KMS-11 (cell line): Measurements from ENCODE around the gene TSPYL4.

Experiments used
- H2AFZ ChIP-seq: fragments of 200-600 bp; sonication (generic); 2 replicates; pipeline ENCODE4 v1.6.1; 2016; ENCODE audit warnings: antibody characterized with exemption, mixed run types, low read depth
- H3K27ac ChIP-seq: fragments of 200-600 bp; sonication (generic); 2 replicates; pipeline ENCODE4 v1.6.1; 2016; ENCODE audit warnings: mild to moderate bottlenecking, mixed run types
- H3K27me3 ChIP-seq: fragments of 200-600 bp; sonication (generic); 2 replicates; pipeline ENCODE4 v1.6.1; 2017; ENCODE audit warnings: mild to moderate bottlenecking, low read depth, mixed run types, moderate library complexity; ENCODE audit not compliant: insufficient read depth
- H3K36me3 ChIP-seq: fragments of 200-600 bp; sonication (generic); 2 replicates; pipeline ENCODE4 v1.6.1; 2017; ENCODE audit warnings: mild to moderate bottlenecking, mixed run types; ENCODE audit not compliant: insufficient read depth
- H3K4me1 ChIP-seq: fragments of 200-600 bp; sonication (generic); 2 replicates; pipeline ENCODE4 v1.6.1; 2016; ENCODE audit warnings: mild to moderate bottlenecking, low read depth, mixed run types; ENCODE audit not compliant: poor library complexity, severe bottlenecking
- H3K4me2 ChIP-seq: fragments of 200-600 bp; sonication (generic); 2 replicates; pipeline ENCODE4 v1.7.0; 2016; ENCODE audit warnings: mild to moderate bottlenecking, mixed run types
- H3K4me3 ChIP-seq: fragments of 200-600 bp; sonication (generic); IDR thresholded peaks from 2 replicates; pipeline ENCODE4 v1.6.1; 2017; ENCODE audit warnings: low read depth, low read length, mixed read lengths; ENCODE audit not compliant: insufficient read depth
- H3K79me2 ChIP-seq: fragments of 200-600 bp; sonication (generic); 2 replicates; pipeline ENCODE4 v1.6.1; 2016; ENCODE audit warnings: low read depth, mixed run types; ENCODE audit not compliant: insufficient read depth
- H3K9ac ChIP-seq: fragments of 200-600 bp; sonication (generic); 2 replicates; pipeline ENCODE4 v1.6.1; 2016; ENCODE audit warnings: mild to moderate bottlenecking, mixed run types
- H4K20me1 ChIP-seq: fragments of 200-600 bp; sonication (generic); 2 replicates; pipeline ENCODE4 v1.6.1; 2016; ENCODE audit warnings: mild to moderate bottlenecking, mixed run types; ENCODE audit not compliant: insufficient read depth
- CTCF ChIP-seq: fragments of 200-600 bp; sonication (generic); conservative IDR thresholded peaks from 2 replicates; pipeline ENCODE4 v1.6.1; 2017; ENCODE audit warnings: low read depth, mild to moderate bottlenecking, antibody characterized with exemption, low read length, moderate library complexity, mixed read lengths

The TSPYL4 gene

DNA sequence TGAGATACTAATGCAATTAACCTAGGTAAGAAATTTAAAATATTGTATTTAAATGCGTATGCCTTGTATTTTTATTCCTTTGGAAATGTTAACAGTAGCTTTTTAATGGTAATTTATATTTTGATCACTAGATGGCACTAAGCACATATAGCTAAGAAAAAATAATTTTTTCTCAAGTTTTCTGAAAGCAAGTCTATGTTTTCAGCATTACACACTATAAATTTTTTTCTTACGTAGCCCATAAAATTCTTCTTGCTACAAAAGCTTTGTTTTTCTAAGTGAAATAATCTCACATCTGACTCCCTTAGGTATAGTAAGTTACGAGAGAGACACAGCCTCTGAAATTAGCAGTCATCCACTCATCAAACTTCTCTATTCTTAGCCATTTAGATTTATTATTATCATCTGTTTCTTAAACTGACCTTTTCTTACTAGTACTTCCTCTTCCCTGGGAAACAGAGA is 35.7 kb downstream of the TSPYL4 start:
- H3K4me2 ChIP-seq, result no peak overlapping the region
- H3K4me1 ChIP-seq, result no peaks in the 10 kb centered on the region
- H4K20me1 ChIP-seq, result no peaks in the 10 kb centered on the region
- no peak overlapping the region for H3K9ac ChIP-seq
- no peaks in the 10 kb centered on the region for H3K27me3 ChIP-seq
- no peaks in the 10 kb centered on the region for H3K36me3 ChIP-seq
- H3K27ac ChIP-seq, result no peak overlapping the region
- no peak overlapping the region for H3K4me3 ChIP-seq
- TF ChIP-seq CTCF, result peak; percentile 42; the same call in 1 of the 2 replicates
- H2AFZ ChIP-seq, result no peak overlapping the region
- H3K79me2 ChIP-seq, result no peaks in the 10 kb centered on the region

DNA sequence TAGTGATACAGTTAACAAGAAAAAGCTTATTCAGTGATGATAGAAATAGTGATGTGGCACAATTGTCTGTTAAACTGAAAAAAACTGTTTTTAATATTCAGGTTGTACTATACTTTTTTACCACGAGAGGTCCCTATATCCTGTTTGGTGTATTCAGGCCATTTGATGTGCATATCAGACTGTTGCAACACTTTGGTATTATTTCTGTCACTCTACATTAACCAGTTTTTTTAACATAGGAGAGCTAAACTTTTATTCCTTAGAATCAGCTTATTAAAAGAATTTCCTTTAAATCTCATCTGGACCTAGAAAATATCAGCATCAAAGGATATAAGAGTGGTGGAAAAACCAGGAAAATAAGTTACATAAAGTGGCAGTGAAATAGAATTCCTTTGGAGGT is 36.8 kb downstream of the TSPYL4 start:
- no peaks in the 10 kb centered on the region for H4K20me1 ChIP-seq
- no peak overlapping the region for H3K27ac ChIP-seq
- H3K4me3 ChIP-seq, result no peak overlapping the region
- no peaks in the 10 kb centered on the region for H3K36me3 ChIP-seq
- H2AFZ ChIP-seq, result no peak overlapping the region
- H3K27me3 ChIP-seq, result no peaks in the 10 kb centered on the region
- no peak overlapping the region for H3K9ac ChIP-seq
- TF ChIP-seq CTCF, result peak; percentile 49
- no peak overlapping the region for H3K4me2 ChIP-seq
- no peaks in the 10 kb centered on the region for H3K4me1 ChIP-seq
- H3K79me2 ChIP-seq, result no peaks in the 10 kb centered on the region

DNA sequence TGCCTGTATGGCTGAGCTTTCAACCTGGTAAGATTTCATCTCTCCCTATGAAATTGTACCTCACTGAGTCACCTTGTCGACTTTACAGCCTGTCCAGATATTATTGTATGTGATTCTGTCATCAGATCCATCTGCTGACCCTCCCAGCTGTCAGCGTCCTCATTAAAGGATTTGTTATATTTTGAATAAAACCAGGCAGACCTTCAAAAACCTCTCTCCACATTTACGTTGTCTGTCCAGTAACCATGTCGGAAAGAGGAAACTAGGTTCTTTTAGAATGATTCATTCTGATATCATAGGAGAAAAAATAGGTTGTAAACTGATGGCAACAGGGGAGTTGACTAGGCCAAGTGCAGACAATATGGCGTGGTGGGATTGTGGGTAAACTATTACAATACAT is 38.5 kb downstream of the TSPYL4 start:
- no peak for TF ChIP-seq CTCF
- Histone ChIP-seq H4K20me1 (no peaks in the 10 kb centered on the region), H3K4me2 (no peak overlapping the region), H3K4me1 (no peaks in the 10 kb centered on the region), H3K27me3 (no peaks in the 10 kb centered on the region), H3K9ac (no peak overlapping the region), H3K27ac (no peak overlapping the region), H3K79me2 (no peaks in the 10 kb centered on the region), H3K4me3 (no peak overlapping the region), H2AFZ (no peak overlapping the region), H3K36me3 (no peaks in the 10 kb centered on the region)

DNA sequence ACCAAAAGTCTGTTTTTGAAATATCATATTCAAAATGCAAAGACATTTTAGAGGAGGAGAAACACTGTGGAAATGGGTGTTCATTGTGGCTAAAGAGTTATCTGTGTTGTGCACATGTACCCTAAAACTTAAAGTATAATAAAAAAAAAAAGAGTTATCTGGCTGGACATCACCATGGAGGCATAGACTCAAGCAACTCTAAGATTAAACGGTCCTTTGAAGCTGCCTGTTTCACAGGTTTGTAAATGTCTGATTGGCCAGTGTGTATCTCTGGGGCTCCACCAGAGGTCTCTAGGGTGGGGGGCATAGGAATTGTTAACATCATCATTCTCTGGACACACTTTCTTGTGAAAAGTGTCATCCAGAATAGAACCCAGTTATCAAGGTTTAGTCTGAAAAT is 39.2 kb downstream of the TSPYL4 start:
- H3K4me3 ChIP-seq, result no peak overlapping the region
- H3K27ac ChIP-seq, result no peak overlapping the region
- H3K4me2 ChIP-seq, result no peak overlapping the region
- no peaks in the 10 kb centered on the region for H3K27me3 ChIP-seq
- no peak overlapping the region for H3K9ac ChIP-seq
- no peaks in the 10 kb centered on the region for H3K36me3 ChIP-seq
- H2AFZ ChIP-seq, result no peak overlapping the region
- H4K20me1 ChIP-seq, result no peaks in the 10 kb centered on the region
- no peaks in the 10 kb centered on the region for H3K79me2 ChIP-seq
- no peak for TF ChIP-seq CTCF
- H3K4me1 ChIP-seq, result no peaks in the 10 kb centered on the region
